Activated T-cell treated with anti-CD3 and anti-CD28 coated beads for 48 hours (primary cell): ENCODE data around the gene SNAPC1.
A peak's percentile ranks its signal among the peaks of the same experiment; 100 is the strongest.

Experiments used
- DNase-seq: peaks from one replicate; pipeline ENCODE4 v3.0.0-alpha.2; 2020; ENCODE audit warnings: low read depth

SNAPC1 gene

GRCh38 chr14:61811882-61812346 is 49.7 kb downstream of the SNAPC1 start:
- DNase-seq = no peak

GRCh38 chr14:61812347-61813095 is 50.3 kb downstream of the SNAPC1 start, which contains the start of gene SYT16:
SYT16 (plus strand) TSS chr14:61812703.
- peak; percentile 3 for DNase-seq

GRCh38 chr14:61813096-61813606 is 50.9 kb downstream of the SNAPC1 start:
- no peak for DNase-seq

- no peak for DNase-seq
Observed at GRCh38 chr14:61822458-61822857, 60.2 kb downstream of the SNAPC1 start.

GRCh38 chr14:61832783-61833182 is 70.6 kb downstream of the SNAPC1 start:
- DNase-seq = no peak

GRCh38 chr14:61836184-61836583 is 74.0 kb downstream of the SNAPC1 start:
- DNase-seq = no peak

GRCh38 chr14:61836807-61837206 is 74.6 kb downstream of the SNAPC1 start:
- no peak for DNase-seq

- DNase-seq = peak; percentile 63
Observed at GRCh38 chr14:61837336-61838229, 75.4 kb downstream of the SNAPC1 start.

- no peak for DNase-seq
Observed at GRCh38 chr14:61838661-61839245, 76.5 kb downstream of the SNAPC1 start.

DNA sequence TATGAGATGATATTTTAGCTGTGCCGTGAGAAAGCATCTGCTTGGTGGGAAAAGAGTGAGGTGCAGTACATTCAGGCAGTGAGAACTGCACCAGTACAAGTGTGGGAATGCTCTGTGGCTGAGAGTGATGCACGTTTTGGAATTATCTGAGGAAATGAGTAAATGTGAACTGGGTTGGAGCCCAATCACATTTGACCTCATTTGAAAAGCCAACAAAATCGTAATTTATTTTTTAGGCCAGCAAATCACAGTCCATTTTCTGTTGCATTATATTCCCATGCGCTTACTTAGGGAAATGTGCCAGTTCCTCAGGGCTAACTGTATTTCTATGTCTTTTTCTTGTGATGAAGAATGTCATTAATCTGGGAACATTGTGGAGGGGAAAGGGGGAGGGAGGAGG is 77.3 kb downstream of the SNAPC1 start:
- no peak for DNase-seq

DNA sequence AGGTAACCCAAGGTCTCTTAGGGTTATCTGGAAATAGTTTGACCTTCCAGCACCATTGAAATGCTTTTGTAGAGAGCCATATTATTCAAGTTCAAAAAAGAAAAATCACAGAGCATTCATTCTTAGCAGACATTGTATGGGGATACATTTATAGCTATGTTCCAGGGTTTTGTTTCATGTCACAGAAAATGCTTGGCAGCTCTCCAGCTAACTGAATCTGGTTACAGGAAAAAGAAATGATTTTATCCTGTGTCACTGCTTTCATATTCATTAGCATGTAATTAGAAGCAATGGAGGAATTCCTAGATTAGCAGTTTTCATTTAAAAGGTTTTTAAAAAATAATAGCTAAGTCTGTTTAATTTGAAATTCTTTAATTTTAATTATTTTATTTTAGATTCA is 78.9 kb downstream of the SNAPC1 start:
- DNase-seq = no peak
